HG03469 (cell line): ENCODE measurements around the gene SRPK2.

ENCODE experiments used
- ATAC-seq: cut with Tn5 transposase; IDR thresholded peaks from one replicate; pipeline ENCODE4 v1.9.1; 2021; ENCODE audit warnings: mild to moderate bottlenecking, moderate library complexity, moderate number of reproducible peaks; ENCODE audit not compliant: unreplicated experiment

Gene SRPK2

GRCh38 chr7:105151152-105151551, 237.6 kb downstream of the SRPK2 start:
- ATAC-seq: no peak

- no peak for ATAC-seq
Observed at GRCh38 chr7:105149827-105150226, 238.9 kb downstream of the SRPK2 start.

GRCh38 chr7:105141068-105141467, 247.7 kb downstream of the SRPK2 start:
- no peak for ATAC-seq

- no peak for ATAC-seq
Observed at GRCh38 chr7:105139381-105139780, 249.3 kb downstream of the SRPK2 start.

GRCh38 chr7:105137898-105138297, 250.8 kb downstream of the SRPK2 start:
- ATAC-seq: no peak

DNA sequence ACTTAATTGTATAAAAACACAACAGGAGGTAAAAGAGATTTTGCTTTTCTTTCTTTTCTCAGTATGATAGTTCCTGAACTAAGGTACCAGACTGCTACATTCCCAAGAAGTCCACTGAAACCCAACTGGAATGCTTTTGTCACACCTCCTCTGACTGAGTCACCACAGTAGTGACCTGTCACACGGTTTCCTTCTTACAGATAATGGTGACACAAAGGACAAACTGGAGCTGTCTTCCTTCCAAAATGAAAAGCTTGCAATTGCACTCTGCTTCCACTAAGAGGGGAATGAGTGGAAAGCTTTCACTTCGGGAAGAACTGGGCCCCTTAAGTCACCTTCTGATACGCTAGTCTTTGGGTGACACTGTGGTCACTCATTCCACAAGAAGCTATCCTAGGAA, 252.5 kb downstream of the SRPK2 start:
- no peak for ATAC-seq

DNA sequence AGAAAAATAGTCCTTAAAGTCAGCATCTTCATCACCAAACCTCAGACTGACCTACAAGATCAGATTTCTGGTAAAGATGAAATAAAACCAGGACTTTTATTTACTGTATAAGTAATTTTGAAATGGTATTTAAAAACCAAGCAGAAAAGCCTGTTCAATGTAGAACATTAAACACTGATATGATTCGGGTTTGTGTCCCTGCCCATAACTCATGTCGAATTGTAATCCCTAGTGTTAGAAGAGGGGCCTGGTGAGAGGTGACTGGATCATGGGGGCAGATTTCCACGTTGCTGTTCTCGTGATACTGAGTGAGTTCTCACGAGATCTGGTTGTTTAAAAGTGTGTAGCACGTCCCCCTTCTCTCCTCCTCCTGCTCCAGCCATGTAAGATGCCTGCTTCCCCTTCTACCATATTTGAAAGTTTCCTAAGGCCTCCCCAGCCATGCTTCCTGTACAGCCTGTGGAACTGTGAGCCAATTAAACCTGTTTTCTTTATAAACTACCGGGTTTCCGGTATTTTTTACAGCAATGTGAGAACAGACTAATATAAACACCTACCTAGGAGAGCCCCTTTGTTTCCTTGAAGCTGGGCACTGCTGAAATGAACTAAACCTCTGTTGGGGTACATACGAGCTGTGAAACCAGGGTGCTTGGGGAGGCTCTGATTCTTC, 254.6 kb downstream of the SRPK2 start:
- ATAC-seq: no peak

DNA sequence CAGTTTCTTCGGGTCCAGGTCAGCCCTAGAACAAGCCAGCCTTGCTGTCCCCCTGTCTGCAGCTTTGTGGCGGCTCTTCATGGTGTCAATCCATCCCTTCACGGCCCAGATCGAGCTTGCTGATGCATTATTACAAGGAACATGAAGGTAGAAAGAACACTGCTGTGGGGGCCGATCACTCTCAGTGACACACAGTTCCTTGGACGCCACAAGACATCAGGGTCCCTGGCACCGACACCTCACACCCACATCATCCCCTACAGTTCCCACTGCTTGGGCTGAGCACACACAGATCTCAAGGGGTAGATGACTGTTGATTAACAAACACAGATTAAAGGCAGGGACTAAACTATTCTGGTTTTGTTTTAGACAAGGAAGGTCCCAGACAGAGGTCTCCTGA, 255.4 kb downstream of the SRPK2 start:
- ATAC-seq: no peak

DNA sequence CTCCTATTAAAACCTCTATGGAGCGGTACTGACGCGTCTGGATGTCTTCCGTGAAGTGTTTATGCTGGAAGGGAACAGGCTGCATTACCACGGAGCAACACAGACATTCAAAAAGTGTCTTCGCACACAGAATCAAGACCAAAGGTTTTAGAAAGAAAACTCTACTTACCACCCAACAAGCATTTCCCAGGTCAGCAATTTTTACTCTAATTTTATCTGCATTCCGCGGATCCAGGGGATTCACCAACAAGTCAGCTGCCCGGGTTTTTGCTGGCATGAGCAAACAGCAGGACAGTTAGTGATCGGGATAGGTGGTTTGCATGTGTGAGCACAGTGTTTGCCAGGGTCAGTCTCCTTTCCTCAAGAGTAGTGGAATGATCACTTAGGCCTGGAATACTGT, 255.9 kb downstream of the SRPK2 start:
- ATAC-seq: no peak

DNA sequence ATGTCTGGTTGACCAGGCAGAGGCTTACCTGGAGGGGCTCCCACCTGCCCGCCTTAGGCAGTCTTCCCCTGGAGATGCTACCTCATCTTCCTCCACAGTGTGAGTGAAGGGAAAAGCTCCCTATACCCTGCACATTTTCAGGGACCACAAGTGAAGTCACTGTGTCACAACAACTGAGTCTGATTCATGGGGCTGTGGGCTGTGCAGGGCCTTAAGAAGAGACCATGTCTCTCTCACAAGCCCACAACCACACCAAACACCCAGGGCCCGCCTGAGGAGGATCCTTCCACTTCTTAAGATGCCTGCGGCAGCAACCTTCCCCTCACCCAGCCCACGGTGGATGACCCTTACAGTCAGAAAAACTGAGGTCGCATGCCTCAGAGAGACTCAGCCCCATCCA, 256.4 kb downstream of the SRPK2 start:
- no peak for ATAC-seq

GRCh38 chr7:105131890-105132289, 256.8 kb downstream of the SRPK2 start:
- ATAC-seq: no peak

- ATAC-seq: no peak
Observed at GRCh38 chr7:105131033-105131656, 257.6 kb downstream of the SRPK2 start.

DNA sequence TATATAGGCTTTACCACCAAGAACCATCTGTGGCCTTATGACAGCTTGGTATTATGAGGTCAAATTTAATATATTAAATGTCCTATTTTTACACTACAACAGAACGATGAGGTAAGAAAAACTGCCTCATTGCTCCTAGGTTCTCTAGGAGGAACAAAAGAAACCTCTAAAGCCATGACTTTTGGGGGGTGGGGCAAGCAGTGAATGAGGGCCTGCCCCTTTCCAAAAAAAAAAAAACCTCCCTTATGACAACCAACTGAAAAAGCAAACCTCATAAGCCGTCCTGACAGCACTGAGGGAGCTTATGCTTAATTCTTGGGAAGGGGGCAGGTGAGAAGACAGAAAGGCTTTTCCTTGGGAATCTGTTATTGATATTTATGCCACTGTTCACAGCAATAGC, 258.1 kb downstream of the SRPK2 start:
- ATAC-seq: no peak

DNA sequence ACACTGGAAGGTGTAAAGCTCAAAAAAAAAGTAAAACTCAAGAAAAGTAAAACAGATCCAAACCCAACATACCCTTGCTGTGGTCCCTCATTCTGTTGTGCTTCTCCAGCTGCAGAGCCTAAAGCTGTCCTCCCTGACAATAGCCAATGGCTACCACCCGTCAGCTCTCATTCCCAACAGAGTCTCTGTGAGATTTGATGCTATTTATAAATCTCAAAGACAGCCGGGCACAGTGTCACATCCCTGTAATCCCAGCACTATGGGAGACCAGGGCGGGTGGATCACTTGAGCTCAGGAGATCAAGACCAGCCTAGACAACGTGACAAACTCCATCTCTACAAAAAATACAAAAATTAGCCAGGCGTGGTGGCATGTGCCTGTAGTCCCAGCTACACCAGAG, 258.7 kb downstream of the SRPK2 start:
- ATAC-seq: no peak

DNA sequence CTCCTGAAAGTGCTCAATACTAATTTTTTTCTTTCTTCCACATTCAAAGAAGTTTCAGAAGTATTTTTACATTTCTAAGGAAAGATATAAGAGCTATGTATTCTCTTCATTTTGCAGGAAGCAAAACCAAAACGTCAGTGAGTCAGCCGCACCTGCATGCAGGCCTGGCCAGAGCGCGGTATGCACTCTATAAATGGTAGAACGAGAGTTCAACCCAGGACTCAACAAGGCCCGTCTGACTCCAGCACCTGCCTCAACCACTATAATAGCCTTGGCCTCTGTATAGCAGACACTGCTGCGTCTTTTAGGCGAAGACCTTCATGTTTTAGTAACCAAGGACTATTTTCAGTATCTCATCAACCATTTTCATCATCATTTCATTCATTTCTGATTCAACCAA, 261.5 kb downstream of the SRPK2 start:
- ATAC-seq: no peak

- no peak for ATAC-seq
Observed at GRCh38 chr7:105126436-105126975, 262.2 kb downstream of the SRPK2 start.

- no peak for ATAC-seq
Observed at GRCh38 chr7:105125745-105126144, 263.0 kb downstream of the SRPK2 start.

GRCh38 chr7:105122619-105123018, 266.1 kb downstream of the SRPK2 start:
- ATAC-seq: no peak

DNA sequence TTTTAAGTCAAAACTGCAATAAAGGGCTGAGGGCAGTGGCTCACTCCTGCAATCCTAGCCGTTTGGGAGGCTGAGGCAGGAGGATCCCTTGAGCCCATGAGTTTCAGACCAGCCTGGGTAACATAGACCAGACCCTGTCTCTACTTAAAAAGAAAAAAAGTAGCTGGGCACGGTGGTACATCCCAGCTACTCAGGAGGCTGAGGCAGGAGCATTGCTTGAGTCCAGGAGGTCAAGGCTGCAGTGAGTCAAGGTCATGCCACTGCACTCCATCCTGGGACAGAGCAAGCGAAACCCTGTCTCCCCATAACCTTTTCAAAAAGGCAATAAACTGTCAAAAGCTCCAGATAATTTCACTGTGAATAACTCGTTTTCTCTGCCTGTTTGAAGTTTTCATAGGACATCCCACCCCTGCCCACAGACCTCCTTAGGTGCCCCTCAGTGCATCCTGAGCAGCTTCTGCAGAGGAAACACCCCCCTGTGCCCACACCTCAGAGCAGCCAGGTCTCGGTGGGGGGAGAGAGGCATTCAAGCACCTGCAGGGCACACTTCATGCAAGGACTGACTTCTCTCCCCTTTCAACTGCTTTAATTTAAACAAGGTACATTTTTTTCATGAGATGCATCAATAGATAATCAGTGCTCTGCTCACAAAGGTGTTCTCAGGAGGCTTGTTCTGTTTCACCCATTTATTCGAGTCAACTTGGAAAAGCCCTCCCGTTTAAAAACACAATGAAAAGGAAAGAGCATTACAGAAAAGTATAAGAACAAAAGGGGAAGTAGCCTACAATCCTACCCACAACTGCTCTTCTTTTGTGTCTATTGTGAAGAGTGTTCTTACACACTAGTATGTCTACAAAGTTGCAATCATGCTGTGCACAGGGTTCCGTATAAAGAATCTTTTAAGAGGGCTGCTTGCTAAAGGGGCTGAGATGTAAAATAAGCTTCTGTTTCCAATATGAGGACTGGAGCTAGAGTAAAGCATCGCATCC, 269.8 kb downstream of the SRPK2 start:
- no peak for ATAC-seq

DNA sequence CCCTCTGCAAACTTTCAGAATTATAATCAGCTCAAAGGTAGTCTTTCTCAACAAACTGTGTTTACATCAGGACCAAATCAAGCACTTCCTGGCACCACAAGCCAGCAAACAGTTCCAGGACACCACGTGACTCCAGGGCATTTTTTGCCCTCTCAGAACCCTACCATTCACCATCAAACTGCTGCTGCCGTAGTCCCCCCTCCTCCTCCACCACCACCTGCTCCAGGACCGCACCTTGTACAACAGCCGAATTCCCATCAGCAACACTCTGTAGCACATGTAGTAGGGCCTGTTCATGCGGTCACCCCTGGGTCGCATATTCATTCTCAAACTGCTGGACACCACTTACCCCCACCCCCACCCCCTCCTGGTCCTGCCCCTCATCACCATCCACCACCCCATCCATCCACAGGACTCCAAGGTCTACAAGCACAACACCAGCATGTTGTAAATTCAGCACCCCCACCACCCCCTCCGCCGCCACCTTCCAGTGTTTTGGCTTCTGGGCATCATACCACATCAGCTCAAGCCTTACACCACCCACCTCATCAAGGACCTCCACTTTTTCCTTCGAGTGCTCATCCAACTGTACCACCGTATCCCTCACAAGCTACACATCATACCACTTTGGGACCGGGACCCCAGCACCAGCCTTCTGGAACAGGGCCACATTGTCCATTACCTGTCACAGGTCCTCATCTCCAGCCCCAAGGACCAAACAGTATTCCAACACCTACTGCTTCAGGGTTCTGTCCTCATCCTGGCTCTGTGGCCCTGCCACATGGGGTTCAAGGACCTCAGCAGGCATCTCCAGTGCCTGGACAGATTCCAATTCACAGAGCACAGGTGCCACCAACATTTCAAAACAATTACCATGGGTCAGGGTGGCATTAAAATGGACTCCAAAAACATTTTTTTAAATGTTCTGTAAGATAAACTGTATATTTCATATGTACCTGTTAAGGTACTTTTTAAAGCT, 276.0 kb downstream of the SRPK2 start:
- ATAC-seq: no peak
